Measurements from ENCODE around the gene MEIOB. TPM values are rescaled to one million over a fixed set of nuclear protein-coding genes. Genes with fewer than 3 reads are reported as not detected.
"Not testable (repeated sequence)": the region's sequence is repeated elsewhere in the genome, so short reads cannot be mapped to it uniquely, and the experiment has no call there.

Gene MEIOB
- polyA plus RNA-seq, 12 donors = 0.08 to 3.0 (median 0.69) TPM; not detected in 2

- no peak for DNase-seq
Measured at GRCh38 chr16:1878256-1878655, 6.3 kb upstream of the MEIOB start.

GRCh38 chr16:1877804-1878203, 5.8 kb upstream of the MEIOB start:
- no peak for DNase-seq

GRCh38 chr16:1877089-1877488, 5.1 kb upstream of the MEIOB start:
- no peak for DNase-seq

- no peak for DNase-seq
Measured at GRCh38 chr16:1876468-1876867, 4.5 kb upstream of the MEIOB start.

- DNase-seq = not testable (repeated sequence)
Measured at GRCh38 chr16:1876066-1876465, 4.1 kb upstream of the MEIOB start.

GRCh38 chr16:1874854-1875253, 2.9 kb upstream of the MEIOB start:
- DNase-seq = no peak

- DNase-seq = no peak
Measured at GRCh38 chr16:1870365-1871082, 1.4 kb downstream of the MEIOB start.

- no peak for DNase-seq
Measured at GRCh38 chr16:1865902-1866690, 5.9 kb downstream of the MEIOB start.

- peak; percentile 26 for DNase-seq
Measured at GRCh38 chr16:1863681-1864460, 8.1 kb downstream of the MEIOB start.

GRCh38 chr16:1862394-1862793, 9.6 kb downstream of the MEIOB start:
- DNase-seq = no peak

GRCh38 chr16:1861730-1862129, 10.2 kb downstream of the MEIOB start:
- no peak for DNase-seq

- DNase-seq = no peak
Measured at GRCh38 chr16:1859650-1860049, 12.3 kb downstream of the MEIOB start.

GRCh38 chr16:1858189-1858865, 13.6 kb downstream of the MEIOB start:
- no peak for DNase-seq

- DNase-seq = no peak
Measured at GRCh38 chr16:1857433-1858097, 14.4 kb downstream of the MEIOB start.

- no peak for DNase-seq
Measured at GRCh38 chr16:1851793-1852192, 20.2 kb downstream of the MEIOB start.

GRCh38 chr16:1850981-1851380, 21.0 kb downstream of the MEIOB start:
- DNase-seq = no peak

- no peak for DNase-seq
Measured at GRCh38 chr16:1846416-1846815, 25.5 kb downstream of the MEIOB start.

- no peak for DNase-seq
Measured at GRCh38 chr16:1845985-1846384, 26.0 kb downstream of the MEIOB start.

GRCh38 chr16:1839554-1839953, 32.4 kb downstream of the MEIOB start:
- DNase-seq = no peak

- no peak for DNase-seq
Measured at GRCh38 chr16:1834096-1834495, 37.9 kb downstream of the MEIOB start.

GRCh38 chr16:1832838-1833454, 39.0 kb downstream of the MEIOB start:
- no peak for DNase-seq
